D721Med (cell line): ENCODE measurements around the gene VSIG1.
A peak's percentile ranks its signal among the peaks of the same experiment; 100 is the strongest.

ENCODE experiments used
- DNase-seq: peaks from one replicate; pipeline ENCODE4 v3.0.0; 2011; ENCODE audit warnings: low spot score; ENCODE audit not compliant: insufficient read length
- FAIRE-seq: peaks from 2 replicates; lab custom pipeline; 2011; peaks lifted over from hg19 to GRCh38; lab: Jason Lieb, UNC
- TF ChIP-seq, protein P1 (sequence below): IDR thresholded peaks from 2 replicates; pipeline ENCODE4 v1.5.1; 2012; ENCODE audit warnings: mild to moderate bottlenecking, control low read depth; ENCODE audit not compliant: insufficient read depth; ENCODE audit errors: missing control alignments

Gene VSIG1

DNA sequence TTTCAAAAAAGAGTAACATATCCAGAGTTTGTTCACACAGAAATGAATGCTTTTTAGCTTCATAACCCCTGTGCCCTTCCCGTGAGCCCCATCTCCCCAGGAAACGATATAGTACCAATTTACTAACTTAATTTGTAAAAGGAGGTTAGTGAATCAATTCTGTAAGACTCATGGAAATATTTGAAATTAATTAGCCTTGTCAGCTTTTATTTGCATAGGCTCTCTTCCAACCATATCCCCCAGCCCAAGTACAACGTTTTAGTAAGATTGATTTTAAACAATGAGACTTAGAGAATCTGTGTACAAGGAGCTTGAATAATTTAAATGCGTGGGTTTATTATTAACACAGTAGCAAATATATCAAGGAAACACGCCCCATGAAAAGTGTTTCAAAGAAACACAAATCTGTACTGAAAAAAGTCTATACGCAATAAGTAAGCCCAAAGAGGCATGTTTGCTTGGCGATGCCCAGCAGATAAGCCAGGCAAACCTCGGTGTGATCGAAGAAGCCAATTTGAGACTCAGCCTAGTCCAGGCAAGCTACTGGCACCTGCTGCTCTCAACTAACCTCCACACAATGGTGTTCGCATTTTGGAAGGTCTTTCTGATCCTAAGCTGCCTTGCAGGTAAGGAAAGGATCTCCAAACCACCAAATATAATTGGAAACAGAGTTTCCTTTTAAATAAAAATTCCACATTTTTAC is at the start of gene VSIG1:
Gene VSIG1, plus strand, starts transcription at position 512 of the 703 bp plus-strand sequence. Its CDS starts 66 bp downstream, at position 578.
- DNase-seq (no peak), FAIRE-seq (no peak)
- TF ChIP-seq, protein P1, sequence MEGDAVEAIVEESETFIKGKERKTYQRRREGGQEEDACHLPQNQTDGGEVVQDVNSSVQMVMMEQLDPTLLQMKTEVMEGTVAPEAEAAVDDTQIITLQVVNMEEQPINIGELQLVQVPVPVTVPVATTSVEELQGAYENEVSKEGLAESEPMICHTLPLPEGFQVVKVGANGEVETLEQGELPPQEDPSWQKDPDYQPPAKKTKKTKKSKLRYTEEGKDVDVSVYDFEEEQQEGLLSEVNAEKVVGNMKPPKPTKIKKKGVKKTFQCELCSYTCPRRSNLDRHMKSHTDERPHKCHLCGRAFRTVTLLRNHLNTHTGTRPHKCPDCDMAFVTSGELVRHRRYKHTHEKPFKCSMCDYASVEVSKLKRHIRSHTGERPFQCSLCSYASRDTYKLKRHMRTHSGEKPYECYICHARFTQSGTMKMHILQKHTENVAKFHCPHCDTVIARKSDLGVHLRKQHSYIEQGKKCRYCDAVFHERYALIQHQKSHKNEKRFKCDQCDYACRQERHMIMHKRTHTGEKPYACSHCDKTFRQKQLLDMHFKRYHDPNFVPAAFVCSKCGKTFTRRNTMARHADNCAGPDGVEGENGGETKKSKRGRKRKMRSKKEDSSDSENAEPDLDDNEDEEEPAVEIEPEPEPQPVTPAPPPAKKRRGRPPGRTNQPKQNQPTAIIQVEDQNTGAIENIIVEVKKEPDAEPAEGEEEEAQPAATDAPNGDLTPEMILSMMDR, result no peak

DNA sequence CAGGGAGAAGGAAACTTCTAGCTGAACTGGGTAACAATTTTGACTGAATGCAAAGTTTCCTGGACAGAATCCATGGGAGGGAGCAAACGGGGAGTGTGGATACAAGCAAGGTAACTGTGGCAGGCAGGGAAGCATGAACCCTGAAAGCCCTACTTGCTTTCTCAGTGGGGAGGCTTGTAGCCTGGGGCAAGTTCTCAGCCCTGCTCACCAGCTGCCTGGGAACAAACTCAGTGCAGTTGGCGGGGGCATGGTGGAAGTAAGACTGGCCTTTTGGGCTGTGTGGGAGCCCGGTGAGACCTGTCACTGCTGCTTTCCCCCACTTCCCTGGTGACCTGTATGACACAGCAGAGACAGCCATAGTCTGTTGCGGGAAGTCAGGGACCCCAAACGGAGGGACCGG is 48.7 kb upstream of the VSIG1 start:
- TF ChIP-seq, protein P1, result no peak
- DNase-seq, result no peak
- no peak for FAIRE-seq

DNA sequence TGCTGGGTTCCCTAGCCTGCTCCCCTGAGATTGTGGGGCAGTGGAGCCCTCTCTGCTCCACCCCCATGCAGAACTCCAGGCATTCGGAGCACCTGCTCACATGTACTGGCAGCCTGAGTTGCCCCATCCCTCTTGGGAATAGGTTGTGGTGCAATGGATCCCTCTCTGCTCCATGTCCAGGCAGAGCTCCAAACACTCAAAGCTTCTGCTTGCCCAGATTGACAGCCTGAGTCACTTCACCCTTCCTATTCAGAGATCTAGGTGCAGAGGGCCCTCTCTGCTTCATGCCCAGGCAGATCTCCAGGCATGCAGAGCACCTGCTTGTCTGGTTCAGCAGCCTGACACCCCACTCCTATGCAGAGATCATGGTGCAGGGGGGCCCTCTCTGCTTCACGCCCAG is 44.1 kb upstream of the VSIG1 start:
- FAIRE-seq, result no peak

DNA sequence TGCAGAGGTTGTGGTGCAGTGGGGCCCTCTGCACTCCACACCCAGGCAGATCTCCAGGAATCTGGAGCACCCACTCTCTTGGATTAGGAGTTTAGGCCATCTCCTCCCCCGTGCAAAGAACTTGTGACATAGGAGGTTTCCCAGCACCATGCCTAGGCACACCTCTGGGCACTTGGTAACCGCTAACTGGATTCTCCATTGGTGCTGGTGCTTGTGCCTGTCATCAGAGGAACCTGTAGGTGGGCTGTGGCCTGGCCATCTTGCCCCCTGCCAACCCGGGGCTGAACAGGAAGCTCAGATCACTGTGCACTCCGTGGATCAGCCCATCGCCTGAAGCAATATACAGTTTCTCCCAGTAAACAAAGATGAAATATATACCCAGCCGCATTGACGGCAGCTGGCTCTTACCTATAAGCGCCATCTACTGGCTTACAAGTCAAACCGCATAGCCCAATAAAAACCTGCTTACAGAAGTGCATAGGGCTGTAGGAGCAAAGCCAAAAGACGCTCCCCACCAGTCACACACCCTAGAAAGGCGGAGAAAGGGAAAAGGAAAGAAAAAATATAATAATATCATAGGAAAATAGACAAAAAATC is 43.5 kb upstream of the VSIG1 start:
- DNase-seq (no peak), FAIRE-seq (no peak)
- TF ChIP-seq, protein P1, result peak; percentile 48

More for the DNA sequence above, 44.1 kb upstream of the VSIG1 start:
- TF ChIP-seq, protein P1, result no peak
- no peak for DNase-seq

DNA sequence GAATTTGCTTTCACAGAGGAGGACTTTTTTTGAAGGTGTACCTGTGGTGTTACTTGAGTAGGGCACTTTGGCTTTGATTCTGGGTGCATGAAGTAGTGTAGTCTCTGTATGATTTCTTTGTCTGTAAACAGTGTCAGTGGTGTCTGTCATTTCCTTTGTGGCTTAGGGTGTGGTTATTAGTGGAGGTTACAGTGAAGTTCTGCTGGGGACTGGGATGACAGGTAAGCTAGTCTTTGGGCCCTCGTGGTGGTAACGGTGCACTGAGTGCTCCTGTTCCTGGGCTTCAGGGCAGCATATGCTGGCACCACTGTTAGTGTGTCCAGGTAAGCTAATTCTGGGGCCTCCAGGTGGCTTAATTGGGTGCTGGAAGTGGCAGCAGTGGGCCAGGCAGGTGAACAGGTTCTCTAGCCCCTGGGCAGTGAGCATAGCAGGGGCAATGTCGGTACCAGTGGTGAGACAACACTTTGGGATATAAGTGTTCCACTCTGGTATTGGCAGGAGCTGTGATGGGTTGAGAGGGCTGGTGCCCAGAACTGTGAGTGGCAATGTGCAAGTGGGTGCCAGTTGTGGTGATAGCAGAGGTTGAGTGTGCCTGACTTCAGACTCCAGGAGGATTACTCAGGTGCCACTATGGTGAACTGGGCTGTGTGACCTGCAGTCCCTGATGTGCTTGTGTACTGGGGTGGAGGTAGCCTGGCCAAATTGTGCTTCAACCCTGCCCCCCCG is 26.0 kb upstream of the VSIG1 start:
- no peak for DNase-seq
- TF ChIP-seq, protein P1, result no peak
- no peak for FAIRE-seq

DNA sequence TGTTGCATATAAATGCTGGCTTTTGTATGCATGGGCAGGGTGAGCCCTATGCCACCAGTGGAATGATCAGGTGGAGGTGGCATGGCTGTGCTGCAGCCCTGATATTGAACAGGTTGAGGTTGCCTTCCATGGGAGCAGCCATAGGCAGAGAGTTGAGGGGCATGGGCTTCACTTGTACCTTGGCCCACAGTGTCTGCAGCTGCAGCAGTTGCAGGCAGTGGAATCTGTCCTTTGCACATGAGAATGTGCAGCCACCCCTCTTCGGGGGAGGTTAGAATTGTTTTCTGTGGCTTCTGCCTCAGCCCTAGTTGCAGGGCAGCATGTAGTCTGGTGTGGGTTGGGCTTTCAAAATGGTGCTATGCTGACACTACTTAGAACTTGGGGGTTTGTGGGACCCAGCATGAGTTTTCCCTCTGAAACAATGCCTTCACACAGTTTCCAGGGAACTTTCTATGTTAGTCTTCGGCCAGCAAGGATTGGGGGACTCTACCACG is 25.4 kb upstream of the VSIG1 start:
- no peak for DNase-seq
- FAIRE-seq, result no peak
- TF ChIP-seq, protein P1, result no peak
